GM18907 (cell line): ENCODE results near the gene TFAP2A.
A peak's percentile ranks its signal among the peaks of the same experiment; 100 is the strongest.

Experiments
- ATAC-seq: cut with Tn5 transposase; IDR thresholded peaks from one replicate; pipeline ENCODE4 v1.9.1; 2021; ENCODE audit warnings: mild to moderate bottlenecking, moderate library complexity; ENCODE audit not compliant: unreplicated experiment

TFAP2A gene

GRCh38 chr6:10414756-10415616, at the start of gene TFAP2A:
Gene TFAP2A, minus strand, starts transcription at chr6:10415074. Its CDS starts 83 bp downstream, at chr6:10414991.
- ATAC-seq, result no peak

GRCh38 chr6:10463491-10464481, 48.9 kb upstream of the TFAP2A start:
- ATAC-seq, result no peak

- ATAC-seq, result no peak
Observed at GRCh38 chr6:10463040-10463439, 48.2 kb upstream of the TFAP2A start.

- ATAC-seq, result no peak
Observed at GRCh38 chr6:10461850-10462249, 47.0 kb upstream of the TFAP2A start.

GRCh38 chr6:10460096-10460495, 45.2 kb upstream of the TFAP2A start:
- peak; percentile 97 for ATAC-seq

GRCh38 chr6:10458287-10458686, 43.4 kb upstream of the TFAP2A start:
- ATAC-seq, result no peak

- no peak for ATAC-seq
Observed at GRCh38 chr6:10453596-10453995, 38.7 kb upstream of the TFAP2A start.

- no peak for ATAC-seq
Observed at GRCh38 chr6:10451828-10452509, 37.1 kb upstream of the TFAP2A start.

GRCh38 chr6:10451394-10451793, 36.5 kb upstream of the TFAP2A start:
- no peak for ATAC-seq

GRCh38 chr6:10449751-10450150, 34.9 kb upstream of the TFAP2A start:
- ATAC-seq, result no peak

GRCh38 chr6:10448096-10448495, 33.2 kb upstream of the TFAP2A start:
- no peak for ATAC-seq

GRCh38 chr6:10446548-10446947, 31.7 kb upstream of the TFAP2A start:
- no peak for ATAC-seq

- ATAC-seq, result no peak
Observed at GRCh38 chr6:10441655-10442009, 26.8 kb upstream of the TFAP2A start.

- no peak for ATAC-seq
Observed at GRCh38 chr6:10441004-10441654, 26.3 kb upstream of the TFAP2A start.

GRCh38 chr6:10437891-10438290, 23.0 kb upstream of the TFAP2A start:
- ATAC-seq, result no peak

- ATAC-seq, result no peak
Observed at GRCh38 chr6:10434235-10434634, 19.4 kb upstream of the TFAP2A start.

- no peak for ATAC-seq
Observed at GRCh38 chr6:10433322-10433721, 18.4 kb upstream of the TFAP2A start.

GRCh38 chr6:10431423-10432164, 16.7 kb upstream of the TFAP2A start:
- no peak for ATAC-seq

- ATAC-seq, result peak; percentile 78
Observed at GRCh38 chr6:10429638-10430427, 15.0 kb upstream of the TFAP2A start.
